GM12875 (cell line): ENCODE results near the gene UNC5A.

ENCODE experiments used
- H3K4me3 ChIP-seq: one replicate; pipeline ENCODE4 v1.5.1; 2011; ENCODE audit warnings: low read depth, low read length, control low read depth
- CTCF ChIP-seq: IDR thresholded peaks from 2 replicates; pipeline ENCODE4 v1.5.1; 2011; ENCODE audit warnings: low read depth, mild to moderate bottlenecking, control low read depth, inconsistent platforms, low read length, moderate library complexity, borderline replicate concordance; ENCODE audit not compliant: insufficient read depth

Gene UNC5A

DNA sequence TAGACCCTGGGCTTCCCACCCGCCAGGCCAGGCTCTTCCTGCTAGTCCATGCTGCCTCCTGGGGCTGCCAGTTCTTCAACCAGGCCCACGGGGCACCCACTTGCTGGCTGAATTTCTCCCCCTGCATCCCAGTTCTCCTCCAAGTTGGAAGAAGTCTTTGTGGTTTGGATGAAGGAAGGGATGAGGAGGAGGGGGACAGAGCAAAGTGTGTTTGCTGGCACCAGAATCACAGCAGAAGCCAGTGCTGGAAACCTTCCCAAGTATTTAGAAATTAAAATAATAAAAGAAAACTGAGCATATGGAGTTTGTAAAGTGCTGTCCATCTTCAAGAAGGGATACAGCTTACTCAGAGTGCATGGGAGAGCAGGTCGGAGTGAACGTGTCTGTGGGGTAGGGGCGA is 19.4 kb upstream of the UNC5A start:
- H3K4me3 ChIP-seq = no peak overlapping the region
- TF ChIP-seq CTCF = no peak

- TF ChIP-seq CTCF = no peak
These were observed 17.6 kb upstream of the UNC5A start for GRCh38 chr5:176792655-176793342.

DNA sequence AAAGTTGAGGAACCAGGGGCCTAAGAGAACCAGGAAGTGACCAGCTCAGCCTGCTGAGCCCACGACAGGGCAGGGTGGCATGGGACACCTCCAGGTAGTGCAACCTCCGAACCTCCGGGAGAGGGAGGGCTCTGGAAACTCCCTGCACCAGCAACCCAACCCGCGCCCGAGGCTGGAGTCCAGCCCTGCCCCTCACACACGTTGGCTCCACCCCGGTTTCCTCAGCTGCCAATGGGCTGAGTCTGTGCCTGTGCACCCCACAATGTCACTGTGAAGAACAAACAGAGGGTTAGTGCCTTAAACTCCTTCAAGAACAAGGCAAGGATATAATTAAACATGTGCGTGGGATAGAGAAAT is 17.0 kb upstream of the UNC5A start:
- no peak for TF ChIP-seq CTCF
- no peak overlapping the region for H3K4me3 ChIP-seq

More at GRCh38 chr5:176792655-176793342, 17.6 kb upstream of the UNC5A start:
- H3K4me3 ChIP-seq = no peak overlapping the region

DNA sequence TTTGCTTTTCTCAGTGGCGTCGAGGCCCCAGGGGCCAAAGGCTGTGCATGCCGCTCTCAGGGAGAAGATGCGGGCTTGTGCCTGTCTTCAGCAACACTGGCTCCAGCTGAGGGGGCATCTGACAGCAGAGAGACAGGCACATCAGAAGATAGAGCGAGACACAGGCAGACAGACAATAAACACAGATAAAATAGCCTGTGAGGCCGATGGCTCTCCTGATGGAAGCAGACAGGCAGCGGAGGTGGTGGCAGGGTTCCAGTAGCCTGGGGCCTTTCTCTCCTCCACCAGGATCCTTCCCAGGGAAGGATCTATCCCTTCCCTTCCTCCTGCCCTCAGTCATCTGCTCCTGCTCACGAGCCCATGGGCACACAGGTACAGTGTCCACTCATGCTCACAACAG is 16.6 kb upstream of the UNC5A start:
- no peak overlapping the region for H3K4me3 ChIP-seq
- TF ChIP-seq CTCF = no peak

DNA sequence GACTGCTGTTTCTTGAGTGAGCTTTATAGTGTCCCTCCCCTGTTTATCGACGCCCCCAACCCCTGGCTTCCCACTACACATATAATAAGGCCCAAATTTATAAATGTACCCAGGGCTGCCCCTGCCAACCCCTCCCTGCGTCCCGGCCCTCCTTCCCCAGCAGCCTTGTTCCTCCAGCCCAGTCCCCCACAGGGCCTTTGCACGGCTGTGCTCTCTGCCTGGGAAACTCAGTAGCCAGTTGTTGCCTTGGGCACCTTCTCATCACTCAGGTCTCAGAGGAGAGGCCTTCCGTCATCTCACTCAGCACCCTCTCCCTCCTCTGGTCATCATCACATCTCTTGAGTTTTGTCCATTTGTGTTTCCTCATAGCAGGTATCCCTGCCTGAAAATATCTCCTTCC is 15.8 kb upstream of the UNC5A start:
- no peak overlapping the region for H3K4me3 ChIP-seq
- TF ChIP-seq CTCF = no peak

GRCh38 chr5:176796411-176796810 is 13.9 kb upstream of the UNC5A start:
- H3K4me3 ChIP-seq = no peak overlapping the region
- TF ChIP-seq CTCF = no peak

- no peak for TF ChIP-seq CTCF
- no peak overlapping the region for H3K4me3 ChIP-seq
These were observed 13.4 kb upstream of the UNC5A start for GRCh38 chr5:176796970-176797369.
